IMR-90 (cell line): ENCODE measurements around the gene ABL2. TPM values are rescaled to one million over a fixed set of nuclear protein-coding genes. Genes with fewer than 3 reads are reported as not detected.

Source experiments
- ATAC-seq: fragments of 200-7000 bp; cut with Tn5 transposase; 2 replicates; pipeline ENCODE4 v1.9.1; 2020; ENCODE audit warnings: low read depth, mild to moderate bottlenecking, moderate library complexity
- BruUV-seq: library from RNA; stranded (reverse); fragments of 400-500 nt; replicated peaks from 2 replicates; lab custom pipeline; 2021; lab: Mats Ljungman, UMichigan
- CTCF ChIA-PET: fragments of 300-600 bp; formaldehyde crosslinking; extraction: SDS; loops from one replicate; lab custom pipeline; 2021; ENCODE audit warnings: antibody characterized with exemption; lab: Yijun Ruan, JAX
- POLR2A ChIA-PET: fragments of 300-600 bp; sonication (Branson Sonifier 250); formaldehyde crosslinking; loops from one replicate; lab custom pipeline; 2022; ENCODE audit warnings: antibody characterized with exemption; ENCODE audit not compliant: unreplicated experiment; lab: Charles Lee
- DNase-seq: peaks from one replicate; pipeline ENCODE4 v3.0.0; 2013
- H2AFZ ChIP-seq: replicated peaks from 2 replicates; pipeline ENCODE3; 2013; ENCODE audit warnings: low read length, mild to moderate bottlenecking; ENCODE audit not compliant: poor library complexity
- H2AK5ac ChIP-seq: 2 replicates; pipeline ENCODE4 v1.6.1; 2013; ENCODE audit warnings: low read depth, low read length, inconsistent platforms
- H2AK9ac ChIP-seq: replicated peaks from 2 replicates; pipeline ENCODE3; 2013; ENCODE audit warnings: mild to moderate bottlenecking, low read depth, low read length, moderate library complexity; ENCODE audit not compliant: poor library complexity
- H2BK120ac ChIP-seq: 2 replicates; pipeline ENCODE4 v1.6.1; 2013; ENCODE audit warnings: low read depth, low read length, inconsistent platforms
- H2BK15ac ChIP-seq: 3 replicates; pipeline ENCODE4 v1.6.1; 2013; ENCODE audit warnings: low read depth, low read length, inconsistent platforms
- H2BK20ac ChIP-seq: 2 replicates; pipeline ENCODE4 v1.6.1; 2013; ENCODE audit warnings: low read depth, mild to moderate bottlenecking, inconsistent platforms, low read length, moderate library complexity
- H2BK5ac ChIP-seq: 2 replicates; pipeline ENCODE4 v1.6.1; 2013; ENCODE audit warnings: mild to moderate bottlenecking, low read depth, low read length, inconsistent platforms; ENCODE audit not compliant: poor library complexity, severe bottlenecking
- H3K14ac ChIP-seq: replicated peaks from 2 replicates; pipeline ENCODE4 v1.6.1; 2013; ENCODE audit warnings: low read depth, low read length, inconsistent platforms
- H3K18ac ChIP-seq: 2 replicates; pipeline ENCODE4 v1.6.1; 2013; ENCODE audit warnings: low read depth, low read length, control low read depth
- H3K23ac ChIP-seq: 2 replicates; pipeline ENCODE4 v1.6.1; 2013; ENCODE audit warnings: low read depth, low read length, inconsistent platforms
- H3K27ac ChIP-seq: 2 replicates; pipeline ENCODE4 v1.5.1; 2013; ENCODE audit warnings: mild to moderate bottlenecking, control low read depth, low read length; ENCODE audit not compliant: insufficient read depth
- H3K27me3 ChIP-seq: 2 replicates; pipeline ENCODE4 v1.6.1; 2013; ENCODE audit warnings: low read length; ENCODE audit not compliant: control insufficient read depth, insufficient read depth
- H3K36me3 ChIP-seq: 2 replicates; pipeline ENCODE4 v1.6.1; 2013; ENCODE audit warnings: low read length, mixed read lengths; ENCODE audit not compliant: control insufficient read depth, insufficient read depth
- H3K4ac ChIP-seq: 2 replicates; pipeline ENCODE4 v1.6.1; 2013; ENCODE audit warnings: low read depth, low read length, inconsistent platforms
- H3K4me1 ChIP-seq: 2 replicates; pipeline ENCODE4 v1.6.1; 2013; ENCODE audit warnings: low read length, mixed read lengths; ENCODE audit not compliant: control insufficient read depth, insufficient read depth
- H3K4me2 ChIP-seq: 2 replicates; pipeline ENCODE4 v1.6.1; 2013; ENCODE audit warnings: low read depth, mild to moderate bottlenecking, control low read depth, low read length, moderate library complexity
- H3K4me3 ChIP-seq: 2 replicates; pipeline ENCODE4 v1.5.1; 2013; ENCODE audit warnings: low read depth, mild to moderate bottlenecking, control low read depth, low read length, moderate library complexity; ENCODE audit not compliant: insufficient read depth
- H3K56ac ChIP-seq: 2 replicates; pipeline ENCODE4 v1.6.1; 2013; ENCODE audit warnings: low read length, inconsistent platforms; ENCODE audit not compliant: insufficient read depth; ENCODE audit errors: extremely low read depth
- H3K79me1 ChIP-seq, 2 experiments: 2 replicates each; pipeline ENCODE4 v1.6.1; 2013; ENCODE audit warnings: low read length in 2 of 2, inconsistent platforms in 1 of 2, low read depth in 1 of 2
- H3K9ac ChIP-seq: 2 replicates; pipeline ENCODE4 v1.6.1; 2013; ENCODE audit warnings: low read depth, low read length, control low read depth
- H3K9me1 ChIP-seq: 2 replicates; pipeline ENCODE4 v1.6.1; 2013; ENCODE audit warnings: low read length, inconsistent platforms; ENCODE audit not compliant: insufficient read depth
- H3K9me3 ChIP-seq: 2 replicates; pipeline ENCODE4 v1.6.1; 2013; ENCODE audit warnings: low read length; ENCODE audit not compliant: control insufficient read depth, insufficient read depth
- H4K20me1 ChIP-seq: 2 replicates; pipeline ENCODE4 v1.6.1; 2013; ENCODE audit warnings: low read length, inconsistent platforms; ENCODE audit not compliant: insufficient read depth
- H4K5ac ChIP-seq: 2 replicates; pipeline ENCODE4 v1.6.1; 2013; ENCODE audit warnings: mild to moderate bottlenecking, low read depth, low read length, control low read depth
- H4K8ac ChIP-seq, 2 experiments: 2 replicates each; pipeline ENCODE4 v1.6.1; 2013; ENCODE audit warnings: low read depth in 2 of 2, low read length in 2 of 2, control low read depth in 1 of 2, inconsistent platforms in 1 of 2
- H4K91ac ChIP-seq: 2 replicates; pipeline ENCODE4 v1.6.1; 2013; ENCODE audit warnings: low read depth, low read length, inconsistent platforms; ENCODE audit not compliant: insufficient read depth
- MAZ ChIP-seq: IDR thresholded peaks from 2 replicates; pipeline ENCODE4 v1.6.1; 2012; ENCODE audit warnings: low read depth, mild to moderate bottlenecking, low read length, improper control_type of control experiment, moderate library complexity, borderline replicate concordance
- POLR2A ChIP-seq: IDR thresholded peaks from 2 replicates; pipeline ENCODE4 v1.6.1; 2012; ENCODE audit warnings: mild to moderate bottlenecking, low read depth, low read length
- RAD21 ChIP-seq: IDR thresholded peaks from 2 replicates; pipeline ENCODE4 v1.6.1; 2012; ENCODE audit warnings: low read length, improper control_type of control experiment
- WGBS, 2 experiments: methylation state at CpG; one replicate each; pipeline versions ENCODE4 v1.1.5 to v1.1.7; 2013; ENCODE audit warnings: missing lambda C conversion rate in 2 of 2; ENCODE audit not compliant: insufficient read length in 1 of 2; ENCODE audit errors: extremely low coverage in 2 of 2; 5-methylcytosine and 5-hydroxymethylcytosine counted together
- dilution Hi-C: fragments of 300-500 bp; cut with HindIII; formaldehyde crosslinking; loops from one replicate; pipeline ENCODE4 v1.14.3; 2018; ENCODE audit warnings: low sequenced_read_pairs; ENCODE audit not compliant: unreplicated experiment
- in situ Hi-C: fragments of 300-500 bp; cut with MboI; formaldehyde crosslinking; loops from 3 replicates; pipeline ENCODE4 v1.14.3; 2019; ENCODE audit warnings: low sequenced_read_pairs, inconsistent platforms, mixed read lengths
- intact Hi-C: fragments of 100-400 bp; cut with micrococcal nuclease; formaldehyde crosslinking; loops from 2 replicates; pipeline ENCODE4 v1.10.0; 2022
- polyA plus RNA-seq, 3 experiments: library from polyadenylated mRNA; depleted of rRNA; stranded (reverse); fragments of >200 nt; gene quantifications; 2 replicates each; pipeline ENCODE4 v1.2.3, GENCODE V29; 2012; ENCODE audit warnings: low replicate concordance in 1 of 3
- total RNA-seq: library from RNA; depleted of rRNA; stranded (reverse); fragments of >200 nt; gene quantifications from 2 replicates; pipeline ENCODE4 v1.2.3, GENCODE V29; 2012

The ABL2 gene
- total and polyA plus RNA-seq, 2 of the 4 experiments (the other 2 are of a cell fraction): 9.7 to 110 TPM

- no peaks in the 10 kb centered on the region for H3K9me3 ChIP-seq
- H2BK120ac ChIP-seq: no peak overlapping the region
- H2AFZ ChIP-seq: no peak overlapping the region
- TF ChIP-seq POLR2A: no peak
- no peak for TF ChIP-seq RAD21
- TF ChIP-seq MAZ: no peak
- no peak overlapping the region for H4K91ac ChIP-seq
- intact Hi-C loops (no loop called here), dilution Hi-C loops (no loop called here), in situ Hi-C loops (no loop called here)
- peaks cover 34% of the 10 kb centered on the region for H3K36me3 ChIP-seq
- H4K20me1 ChIP-seq: peaks cover 11% of the 10 kb centered on the region; the same call in 1 of the 2 replicates
- no peaks in the 10 kb centered on the region for H3K27me3 ChIP-seq
- H3K9ac ChIP-seq: no peak overlapping the region
- H3K18ac ChIP-seq: no peak overlapping the region
- H2AK5ac ChIP-seq: no peak overlapping the region
- peaks cover 1% of the 10 kb centered on the region; the same call in 1 of the 2 replicates for H3K4me1 ChIP-seq
- no peak overlapping the region for H4K5ac ChIP-seq
- no TSS peak for BruUV-seq
- CTCF ChIA-PET: no interaction called here
- no peak overlapping the region for H4K8ac ChIP-seq
- H3K4me2 ChIP-seq: no peak overlapping the region
- no peak overlapping the region for H3K23ac ChIP-seq
- no peak overlapping the region for H2BK20ac ChIP-seq
- H3K56ac ChIP-seq: no peak overlapping the region
- H3K9me1 ChIP-seq: peaks cover 7% of the 10 kb centered on the region
- H2BK5ac ChIP-seq: no peak overlapping the region
- no peak overlapping the region for H2BK15ac ChIP-seq
- no peak overlapping the region for H3K4ac ChIP-seq
- peak overlapping the region; percentile 11 for H2AK9ac ChIP-seq
- POLR2A ChIA-PET: no interaction called here
- WGBS, 2 experiments: no CpG with 5 or more reads among the region's 4 CpGs
- H3K4me3 ChIP-seq: no peak overlapping the region
- H3K27ac ChIP-seq: no peak overlapping the region
- ATAC-seq (no peak), DNase-seq (no peak)
- no peak overlapping the region for H3K14ac ChIP-seq
- H3K79me1 ChIP-seq: peaks cover 26 to 69% of the 10 kb centered on the region in 2 experiments
These were observed 129.6 kb downstream of the ABL2 start for GRCh38 chr1:179099891-179100290.
